Fibroblast of skin of left biceps (primary cell): ENCODE results near the gene DCDC2B.

Experiments
- DNase-seq, 2 experiments: peaks; one replicate each; pipeline ENCODE4 v3.0.0-alpha.2; 2013; ENCODE audit warnings: low read depth in 2 of 2

The DCDC2B gene

GRCh38 chr1:32195972-32196823 is 12.7 kb upstream of the DCDC2B start:
- DNase-seq = no peak

DNA sequence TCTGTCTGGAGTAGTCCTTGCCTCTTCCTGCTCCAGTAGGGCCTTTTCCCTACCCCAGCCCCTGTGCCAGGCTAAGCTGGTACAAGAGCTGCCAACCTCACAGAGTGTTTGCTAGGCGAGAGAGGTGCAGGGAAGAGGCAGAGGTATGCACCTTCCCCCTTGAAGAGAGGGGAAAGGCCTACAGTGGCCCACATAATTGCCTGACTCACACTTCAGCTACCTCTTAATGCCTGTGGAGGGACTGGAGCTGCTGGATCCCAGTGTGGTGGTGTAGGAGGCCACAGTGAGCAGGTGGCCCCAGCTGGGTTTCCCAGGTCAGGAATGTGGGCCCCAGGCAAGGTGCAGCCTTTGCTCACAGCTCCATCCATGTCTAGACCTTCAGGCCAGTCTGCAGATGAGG is 11.8 kb upstream of the DCDC2B start:
- DNase-seq = no peak

GRCh38 chr1:32197837-32198236 is 11.1 kb upstream of the DCDC2B start:
- no peak for DNase-seq

DNA sequence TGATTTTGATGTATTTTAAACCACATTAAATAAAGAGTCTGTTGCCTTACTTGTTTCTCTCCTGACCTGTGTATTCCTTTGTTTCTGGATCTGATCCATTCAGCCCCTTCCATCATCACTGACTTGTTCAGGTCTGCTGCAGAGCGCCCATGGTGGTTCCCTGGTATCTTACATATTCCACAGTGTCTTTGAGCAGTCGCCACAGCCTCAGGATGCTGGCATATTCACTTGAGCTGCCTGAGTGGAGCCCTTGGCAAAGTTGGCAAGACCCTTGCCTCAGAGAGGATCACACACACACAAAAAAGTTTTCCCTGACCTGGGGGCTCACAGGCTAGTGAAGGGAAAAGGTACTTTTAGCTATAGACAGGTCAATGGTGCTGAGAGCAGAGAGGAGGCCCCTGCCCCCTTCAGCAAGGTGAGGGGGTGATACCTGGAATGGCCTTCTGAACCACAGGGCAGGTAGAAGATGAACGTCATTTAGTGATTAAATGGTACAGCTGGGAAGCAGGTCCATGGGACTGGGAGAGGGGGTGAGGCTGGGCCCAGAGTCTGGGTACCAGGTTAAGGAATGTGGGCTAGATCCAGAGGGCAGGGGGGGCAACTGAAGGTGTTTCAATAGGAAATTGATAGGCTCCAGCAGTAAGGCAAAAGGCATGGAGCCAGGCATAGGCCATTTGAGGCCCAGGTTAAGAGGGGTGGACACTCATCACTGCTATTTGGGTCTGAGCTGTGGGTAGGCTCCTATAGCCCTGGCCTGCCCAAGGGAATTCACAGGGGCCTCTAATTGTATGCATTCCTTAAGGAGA is 10.4 kb upstream of the DCDC2B start:
- no peak for DNase-seq

DNA sequence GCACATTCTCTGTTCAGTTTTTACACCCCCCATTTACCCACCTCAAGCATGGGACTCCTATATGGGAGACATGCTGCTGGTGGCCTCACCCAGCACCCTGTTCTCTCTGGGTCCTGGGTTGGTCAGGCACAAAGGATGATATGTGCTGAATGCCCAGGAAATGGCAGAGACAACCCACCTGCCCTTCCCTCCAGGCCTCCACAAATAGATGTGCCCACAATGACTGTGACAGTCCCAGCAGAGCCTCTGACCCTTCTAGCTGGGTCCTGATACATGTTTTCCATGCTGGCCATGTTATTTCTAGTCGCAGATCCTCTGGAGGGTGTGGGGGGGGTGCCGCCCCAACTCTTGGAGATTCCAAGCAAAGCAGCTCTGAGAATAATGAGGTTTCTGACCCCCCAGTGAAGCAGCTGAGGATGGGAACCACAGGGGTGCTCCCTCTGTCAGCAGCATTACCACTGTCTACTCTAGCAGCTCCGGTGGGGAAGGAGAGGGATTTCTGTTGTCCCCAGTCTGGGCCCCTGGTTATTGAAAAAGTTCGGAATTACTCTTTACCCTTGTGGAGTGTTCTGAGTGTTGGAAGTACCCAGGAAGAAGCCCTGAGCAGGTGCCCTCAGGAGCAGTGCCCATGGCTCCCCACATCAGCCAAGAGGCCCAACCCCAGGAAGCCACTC is 9.7 kb upstream of the DCDC2B start:
- DNase-seq = no peak

DNA sequence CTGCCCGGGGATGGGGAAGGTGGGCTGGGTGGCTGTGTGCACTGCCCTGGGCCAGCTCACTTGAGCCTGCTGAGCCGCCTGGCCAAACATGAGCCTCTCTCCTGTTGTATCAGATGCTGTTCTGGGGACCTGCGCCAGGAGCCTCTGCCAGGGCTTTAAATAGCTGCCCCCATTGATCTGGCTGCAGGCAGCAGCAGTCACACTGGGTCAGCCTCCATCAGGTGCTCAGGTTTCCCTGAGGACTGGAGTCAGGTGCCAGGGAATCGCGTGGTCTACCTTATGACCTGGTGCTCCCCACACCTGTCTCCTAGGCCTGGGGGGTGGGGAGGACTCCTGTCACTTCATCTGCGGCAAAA is 9.2 kb upstream of the DCDC2B start:
- DNase-seq = no peak

DNA sequence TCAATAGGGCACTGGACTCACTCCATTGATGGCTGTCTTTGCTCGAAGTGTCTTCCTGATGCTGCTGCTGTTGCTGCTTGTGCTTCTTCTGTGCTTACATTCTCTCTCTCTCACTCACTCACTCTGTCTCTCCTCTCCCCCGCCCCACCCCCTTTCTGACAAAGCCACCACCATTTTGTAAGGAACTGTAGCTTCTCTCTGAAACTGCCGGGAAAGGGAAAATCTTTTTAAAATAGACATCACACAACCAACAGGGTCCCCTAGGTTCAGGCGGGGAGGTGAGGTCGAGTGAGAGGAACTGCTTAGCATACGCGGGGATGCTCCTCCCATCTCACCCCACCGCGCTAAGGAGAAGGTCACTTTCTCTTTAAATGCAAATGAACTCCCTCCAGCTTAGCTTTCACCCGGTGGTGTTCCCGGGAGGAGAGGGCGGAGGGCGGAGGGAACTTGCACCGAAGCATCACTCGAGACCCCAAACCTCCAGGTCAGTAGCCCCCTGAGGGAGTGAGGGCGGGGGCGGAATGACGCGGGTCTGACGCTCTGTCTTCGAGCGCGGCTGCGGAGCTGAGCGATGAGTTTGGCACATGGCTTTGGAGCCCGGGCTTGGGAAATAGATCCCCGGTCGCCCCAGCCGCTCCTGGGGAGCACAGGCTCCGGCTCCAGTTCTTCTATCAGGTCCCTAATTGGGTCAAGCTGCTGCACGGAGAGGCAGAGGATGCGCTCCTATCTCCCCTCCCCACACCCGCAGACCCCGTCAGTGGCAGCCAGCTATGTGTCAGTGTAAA is 8.5 kb upstream of the DCDC2B start, which contains the start of gene CCDC28B:
Gene CCDC28B (plus strand): TSS at position 370 of the 785 bp plus-strand sequence. CDS start 1,341 bp downstream, outside the sequence.
- DNase-seq = peak in 1 of 2 experiments; percentile 23

DNA sequence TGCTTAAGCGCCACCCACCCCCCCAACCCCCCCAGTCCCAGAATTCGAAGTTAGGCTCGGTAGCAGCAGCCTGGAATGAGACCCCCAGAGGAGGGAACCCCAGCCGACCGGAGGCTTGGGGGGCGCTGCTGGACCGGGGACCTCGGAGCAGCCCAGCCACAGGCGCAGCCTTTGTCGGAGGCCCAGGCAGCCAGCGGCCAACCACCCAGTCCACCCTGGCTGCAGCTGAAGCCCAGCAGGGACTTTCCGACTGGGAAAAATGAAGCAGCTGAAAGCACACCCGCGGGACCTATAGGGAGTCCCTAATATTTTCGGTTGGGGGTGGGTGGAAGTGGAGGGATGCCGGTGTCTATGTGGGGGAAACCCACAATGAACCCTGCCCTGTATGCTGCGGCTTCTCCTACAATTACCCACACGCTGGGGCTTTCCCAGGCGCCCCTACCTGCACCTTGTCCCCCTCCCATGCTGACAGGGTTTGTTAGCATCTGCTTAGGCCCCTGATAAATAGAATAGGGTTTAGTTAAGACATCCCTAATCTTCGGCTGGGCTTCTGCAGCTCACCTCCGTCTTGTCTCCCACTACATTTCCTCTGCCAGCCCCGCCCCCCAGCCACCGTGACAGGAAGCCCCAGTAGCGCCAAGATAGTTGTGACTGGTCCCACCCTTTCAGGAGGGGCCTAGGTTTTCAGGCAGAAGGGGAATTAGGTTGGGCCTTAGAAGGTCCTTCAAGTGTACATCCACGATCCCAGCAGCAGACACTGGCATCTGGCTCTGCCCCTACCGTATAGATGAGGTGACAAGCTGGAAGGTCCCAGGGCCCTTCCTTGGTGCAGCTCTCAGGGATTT is 7.7 kb upstream of the DCDC2B start:
- DNase-seq = no peak

DNA sequence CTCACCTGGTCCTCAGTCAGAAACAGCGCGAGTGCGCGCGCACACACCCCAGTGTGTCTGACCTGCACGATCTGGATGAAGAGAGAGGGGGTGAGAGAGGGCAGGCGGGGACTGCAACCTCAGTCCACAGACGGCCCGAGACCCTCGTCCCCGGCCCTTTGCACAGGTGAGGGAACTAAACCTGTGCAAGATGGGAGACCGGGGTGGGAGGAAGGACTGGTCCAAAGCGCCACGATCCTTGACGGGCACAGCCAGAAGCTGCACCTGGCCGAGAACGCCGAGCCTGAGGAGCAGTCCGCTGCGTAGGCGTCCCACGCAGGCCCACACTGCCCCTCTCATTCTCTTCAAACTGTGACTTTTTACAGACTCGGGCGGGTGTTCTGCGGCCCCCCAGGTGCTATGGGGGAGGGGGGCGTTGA is 3.9 kb upstream of the DCDC2B start:
- no peak for DNase-seq

DNA sequence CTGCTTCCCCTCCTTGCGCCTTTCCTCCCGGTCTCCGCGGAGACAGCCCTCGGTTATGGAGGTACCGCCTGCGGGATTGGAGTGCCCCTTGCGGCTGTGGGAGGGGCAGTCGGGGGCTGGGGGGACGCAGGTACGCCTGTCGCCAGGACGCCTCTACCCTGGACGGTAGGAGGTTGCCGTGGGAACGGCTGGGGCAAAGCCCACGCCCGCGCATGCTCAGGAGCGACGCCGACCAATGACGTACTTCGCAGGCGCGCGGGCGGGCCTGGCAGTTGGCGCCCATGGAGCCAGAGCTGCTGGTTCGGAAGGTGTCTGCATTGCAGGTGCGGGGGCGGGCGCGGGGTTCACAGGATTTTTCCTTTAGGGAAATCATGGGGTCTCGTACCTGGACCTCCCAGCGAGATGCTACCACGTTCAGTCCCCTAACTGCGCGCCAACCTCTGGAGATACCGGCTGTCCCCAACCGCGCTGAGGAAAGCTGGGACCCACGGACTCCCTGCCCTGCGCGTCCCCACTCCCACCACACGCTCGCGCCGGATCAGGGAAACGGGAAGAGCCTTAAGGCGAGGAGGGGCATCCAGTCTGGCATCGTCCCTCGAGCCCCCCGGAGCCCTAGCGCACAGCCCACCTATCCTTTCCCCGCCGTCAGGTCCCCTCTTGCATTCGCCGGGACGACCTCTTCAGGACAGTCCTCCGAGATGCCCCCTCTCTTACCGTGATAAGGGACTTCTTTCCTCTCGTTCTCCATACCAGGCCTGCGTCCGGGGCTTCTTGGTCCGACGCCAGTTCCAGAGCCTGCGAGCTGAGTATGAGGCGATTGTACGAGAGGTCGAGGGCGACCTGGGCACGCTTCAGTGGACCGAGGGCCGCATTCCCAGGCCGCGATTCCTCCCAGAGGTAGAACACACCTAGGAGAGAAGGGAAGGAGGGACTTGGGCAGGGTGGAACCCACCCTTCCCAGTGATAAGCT is 3.2 kb upstream of the DCDC2B start, which contains the start of gene IQCC:
Gene IQCC (plus strand): TSS at position 271 of the 970 bp plus-strand sequence. CDS start 11 bp downstream, at position 282.
- DNase-seq = peak in 1 of 2 experiments; percentile 26

GRCh38 chr1:32208469-32208868 is 420 bp upstream of the DCDC2B start:
- no peak for DNase-seq

DNA sequence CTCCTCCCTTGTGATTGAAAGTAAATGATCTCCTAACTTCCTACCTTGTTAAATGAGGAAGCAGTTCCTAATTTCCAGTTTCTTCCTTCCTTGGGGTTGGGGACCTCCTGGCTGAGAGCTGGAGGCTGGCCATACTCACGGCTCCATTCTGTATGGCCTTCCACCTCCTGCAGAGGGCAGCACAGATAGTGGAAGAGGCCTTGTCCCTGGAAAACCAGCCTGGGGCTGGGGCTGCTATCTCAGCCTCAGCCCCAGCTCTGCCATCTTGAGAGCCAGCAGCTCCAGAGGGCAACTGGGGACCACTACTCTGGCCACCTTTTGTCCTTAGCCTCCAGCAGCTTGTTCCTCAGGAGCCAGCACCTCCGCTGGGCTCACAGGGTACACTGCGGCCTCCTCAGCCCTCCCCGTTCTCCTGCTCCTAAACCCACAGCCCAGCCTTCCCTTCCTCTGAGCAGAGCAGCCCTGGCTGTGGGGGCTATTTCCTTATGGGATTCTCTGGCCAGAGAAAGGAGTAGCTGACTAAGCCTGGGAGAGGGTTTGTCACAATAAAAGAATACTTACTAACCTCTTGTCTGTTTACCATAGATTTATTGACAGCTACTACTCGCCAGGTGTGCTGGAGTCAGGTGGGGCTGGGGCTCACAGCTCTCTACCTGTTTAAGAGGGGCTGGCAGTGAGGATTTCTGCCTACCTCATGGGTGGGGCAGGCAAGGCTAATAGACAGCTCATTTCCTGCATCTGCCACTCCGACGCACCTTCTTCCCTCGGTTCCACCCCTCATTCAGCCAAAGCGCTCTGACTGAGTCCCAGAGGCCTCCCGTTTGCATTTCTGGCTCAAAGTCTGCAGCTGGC is 7.0 kb downstream of the DCDC2B start:
- no peak for DNase-seq

DNA sequence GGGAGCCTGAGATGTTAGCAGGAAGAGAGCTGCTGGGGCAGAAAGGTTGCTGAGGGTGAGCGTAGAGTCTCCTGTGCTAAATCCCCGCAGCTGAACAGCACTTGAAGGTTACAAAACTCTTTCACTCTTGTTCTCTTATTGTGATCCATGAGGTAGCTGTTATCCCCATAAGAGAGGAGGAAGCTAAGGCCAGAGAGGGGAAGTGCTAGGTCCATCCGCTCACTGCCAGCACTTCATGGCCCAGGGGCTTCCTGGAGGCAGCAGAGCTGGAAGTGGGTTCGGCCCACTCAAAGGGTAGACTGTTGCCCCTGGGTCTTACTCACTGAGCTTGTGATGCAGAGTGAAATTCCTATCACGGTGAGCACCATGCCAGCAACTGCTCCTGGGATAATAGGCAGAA is 7.7 kb downstream of the DCDC2B start:
- no peak for DNase-seq

DNA sequence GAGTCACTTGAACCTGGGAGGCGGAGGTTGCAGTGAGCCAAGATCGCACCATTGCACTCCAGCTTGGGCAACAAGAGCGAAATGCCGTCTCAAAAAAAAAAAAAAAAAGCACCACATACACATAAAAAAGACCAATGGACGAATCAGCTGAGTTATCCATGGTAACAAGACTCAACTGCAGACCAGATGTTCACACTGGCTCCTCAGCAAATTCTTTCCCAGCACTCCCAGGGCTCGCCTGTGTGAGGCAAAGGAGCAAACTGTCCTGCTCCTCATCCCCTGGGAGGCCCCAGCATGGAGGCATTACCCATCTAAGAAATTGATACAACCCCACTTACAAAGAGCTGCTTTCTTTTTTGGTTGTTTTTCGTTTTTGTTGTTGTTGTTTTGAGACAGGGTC is 10.1 kb downstream of the DCDC2B start:
- peak in 1 of 2 experiments; percentile 20 for DNase-seq

GRCh38 chr1:32220746-32221580 is 12.1 kb downstream of the DCDC2B start:
- no peak for DNase-seq

DNA sequence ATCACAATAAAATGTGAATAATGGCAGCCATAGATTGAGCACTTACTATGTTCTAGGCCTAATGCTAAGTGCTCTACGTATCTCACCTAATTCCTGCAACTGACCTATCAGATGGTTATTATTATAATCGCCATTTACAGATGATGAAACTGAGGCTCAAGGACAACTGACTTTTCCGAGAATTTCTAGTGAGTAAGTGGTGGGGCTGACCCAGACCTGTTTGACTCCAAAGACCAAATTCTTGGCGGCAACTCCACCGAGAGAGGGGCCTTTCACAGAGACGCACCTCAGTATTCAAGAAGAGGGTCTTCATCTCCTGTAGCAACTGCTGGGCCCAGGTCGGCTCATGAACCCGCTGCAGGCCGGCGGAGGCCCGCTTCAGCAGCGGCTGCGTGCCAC is 12.7 kb downstream of the DCDC2B start:
- no peak for DNase-seq
